Spleen (tissue), 11 donors: ENCODE results near the gene U2AF1L4. TPM values are rescaled to one million over a fixed set of nuclear protein-coding genes. Genes with fewer than 3 reads are reported as not detected.
"Not testable (repeated sequence)": the region's sequence is repeated elsewhere in the genome, so short reads cannot be mapped to it uniquely, and the experiment has no call there.

Experiments
- DNase-seq: peaks from one replicate; pipeline ENCODE4 v3.0.0-alpha.2; 2020
- H3K27ac ChIP-seq, 8 donors: fragments of 200-600 bp; sonication (generic) in 7 of 8; 1 replicate in 4 of 8; 2 replicates in 4 of 8; pipeline versions ENCODE4 v1.5.0 to v1.8.0; 2016 to 2021; ENCODE audit warnings: inconsistent platforms in 4 of 8, mild to moderate bottlenecking in 4 of 8, moderate library complexity in 1 of 8
- H3K27me3 ChIP-seq, 7 donors: fragments of 200-600 bp; sonication (generic) in 6 of 7; replicated peaks in 1 of 7; 1 replicate in 4 of 7; 2 replicates in 3 of 7; pipeline versions ENCODE4 v1.5.0 to v1.8.0; 2016 to 2021; ENCODE audit warnings: inconsistent platforms in 3 of 7, mild to moderate bottlenecking in 1 of 7
- H3K36me3 ChIP-seq, 6 donors: fragments of 200-600 bp; sonication (generic) in 5 of 6; 1 replicate in 4 of 6; 2 replicates in 2 of 6; pipeline versions ENCODE4 v1.5.0 to v1.8.0; 2016 to 2021; ENCODE audit warnings: inconsistent platforms in 2 of 6
- H3K4me1 ChIP-seq, 6 donors: fragments of 200-600 bp; sonication (generic) in 5 of 6; 1 replicate in 3 of 6; 2 replicates in 3 of 6; pipeline versions ENCODE4 v1.5.0 to v1.8.0; 2016 to 2021; ENCODE audit warnings: inconsistent platforms in 3 of 6
- H3K4me3 ChIP-seq, 8 donors: fragments of 200-600 bp; sonication (generic) in 7 of 8; 1 replicate in 4 of 8; 2 replicates in 4 of 8; pipeline versions ENCODE4 v1.5.0 to v1.8.0; 2016 to 2021; ENCODE audit warnings: inconsistent platforms in 4 of 8, mild to moderate bottlenecking in 4 of 8, moderate library complexity in 2 of 8
- H3K9me3 ChIP-seq, 8 donors: fragments of 200-600 bp; sonication (generic) in 7 of 8; 1 replicate in 4 of 8; 2 replicates in 4 of 8; pipeline versions ENCODE4 v1.5.0 to v1.8.0; 2016 to 2021; ENCODE audit warnings: inconsistent platforms in 4 of 8
- POLR2A ChIP-seq, 3 donors: fragments of 450-650 bp; IDR thresholded peaks; one replicate each; pipeline ENCODE4 v1.5.1; 2017; ENCODE audit warnings: antibody characterized with exemption in 3 of 3, mild to moderate bottlenecking in 1 of 3
- POLR2AphosphoS5 ChIP-seq, 3 donors: sonication (generic); formaldehyde crosslinking; IDR thresholded peaks; one replicate each; pipeline ENCODE4 v1.5.1; 2017; ENCODE audit warnings: antibody characterized with exemption in 3 of 3
- WGBS, 5 donors: extraction: QIAGEN DNeasy Blood & Tissue Kit in 3 of 5; methylation state at CpG; one replicate each; pipeline versions ENCODE4 v1.1.5 to v1.1.7; 2013 to 2018; 5-methylcytosine and 5-hydroxymethylcytosine counted together
- intact Hi-C: fragments of 100-400 bp; cut with DNase I; formaldehyde crosslinking; loops from one replicate; pipeline ENCODE4 v1.15.0; 2023; ENCODE audit warnings: low total_unique reads
- polyA plus RNA-seq, 3 donors: library from polyadenylated mRNA; stranded (reverse); fragments of 200-250 nt; gene quantifications; one replicate each; pipeline ENCODE4 v1.2.1, GENCODE V29; 2013
- total RNA-seq, 7 donors: library from RNA; depleted of rRNA in 3 of 7; stranded (reverse); fragments of >200 nt in 3 of 7; fragmentation: NEBNext Ultra II Directional in 4 of 7; extraction: Animal tissue kit (Norgen Biotek cat#: 25700) in 4 of 7; gene quantifications; one replicate each; pipeline versions ENCODE4 v1.1.0 to v1.2.1, GENCODE V29; 2016 to 2021
- TF ChIP-seq, protein P1 (sequence below), 11 experiments: fragments of 200-600 bp in 7 of 11; fragments of 450-650 bp in 4 of 11; sonication (generic) in 4 of 11; IDR thresholded peaks in 8 of 11; conservative IDR thresholded peaks in 3 of 11; 1 replicate in 7 of 11; 2 replicates in 4 of 11; pipeline versions ENCODE4 v1.4.0 to v1.8.0; 2016 to 2021; ENCODE audit warnings: antibody characterized with exemption in 11 of 11, inconsistent platforms in 4 of 11, mild to moderate bottlenecking in 1 of 11
- donor health status: healthy with polysubstance abuse.
- donor health status: DM: no; HTN: no; CAD: no; lungs with moderate emphysema.
- donor health status: DM: no; HTN: no; CAD: no.
- donor health status: Bipolar disorder and iron deficiency.
- donor health status: healthy.
- donor health status: DM: no; HTN: no; CAD: no.
- donor health status: DM: yes; HTN: yes; CAD: no.

U2AF1L4 gene
- total and polyA plus RNA-seq, 10 donors, result 27.2 to 96.5 (median 29.9) TPM

- peaks cover 4 to 28% (median 19%) of the 10 kb centered on the region in 6 donors for H3K4me1 ChIP-seq
- no peaks in the 10 kb centered on the region for H3K27me3 ChIP-seq
- H3K36me3 ChIP-seq, result peaks cover 0 to 18% (median 0%) of the 10 kb centered on the region in 6 donors
- DNase-seq, result no peak
- WGBS, 5 donors, result 59 to 74% (median 65%) methylated on average over 9 of the region's 9 CpGs
- intact Hi-C loops, result no loop called here
- no peak overlapping the region for H3K4me3 ChIP-seq
- no peaks in the 10 kb centered on the region for H3K9me3 ChIP-seq
- TF ChIP-seq POLR2AphosphoS5 (IDR thresholded peaks at IDR 0.05) (no peak), POLR2A (IDR thresholded peaks at IDR 0.05) (no peak)
- TF ChIP-seq, protein P1, sequence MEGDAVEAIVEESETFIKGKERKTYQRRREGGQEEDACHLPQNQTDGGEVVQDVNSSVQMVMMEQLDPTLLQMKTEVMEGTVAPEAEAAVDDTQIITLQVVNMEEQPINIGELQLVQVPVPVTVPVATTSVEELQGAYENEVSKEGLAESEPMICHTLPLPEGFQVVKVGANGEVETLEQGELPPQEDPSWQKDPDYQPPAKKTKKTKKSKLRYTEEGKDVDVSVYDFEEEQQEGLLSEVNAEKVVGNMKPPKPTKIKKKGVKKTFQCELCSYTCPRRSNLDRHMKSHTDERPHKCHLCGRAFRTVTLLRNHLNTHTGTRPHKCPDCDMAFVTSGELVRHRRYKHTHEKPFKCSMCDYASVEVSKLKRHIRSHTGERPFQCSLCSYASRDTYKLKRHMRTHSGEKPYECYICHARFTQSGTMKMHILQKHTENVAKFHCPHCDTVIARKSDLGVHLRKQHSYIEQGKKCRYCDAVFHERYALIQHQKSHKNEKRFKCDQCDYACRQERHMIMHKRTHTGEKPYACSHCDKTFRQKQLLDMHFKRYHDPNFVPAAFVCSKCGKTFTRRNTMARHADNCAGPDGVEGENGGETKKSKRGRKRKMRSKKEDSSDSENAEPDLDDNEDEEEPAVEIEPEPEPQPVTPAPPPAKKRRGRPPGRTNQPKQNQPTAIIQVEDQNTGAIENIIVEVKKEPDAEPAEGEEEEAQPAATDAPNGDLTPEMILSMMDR (IDR thresholded peaks at IDR 0.05 in 8 of 11, conservative IDR thresholded peaks at IDR 0.05 in 3 of 11), result no peak
- no peak overlapping the region for H3K27ac ChIP-seq
Measured at GRCh38 chr19:35773020-35773806, 28.0 kb upstream of the U2AF1L4 start.

DNA sequence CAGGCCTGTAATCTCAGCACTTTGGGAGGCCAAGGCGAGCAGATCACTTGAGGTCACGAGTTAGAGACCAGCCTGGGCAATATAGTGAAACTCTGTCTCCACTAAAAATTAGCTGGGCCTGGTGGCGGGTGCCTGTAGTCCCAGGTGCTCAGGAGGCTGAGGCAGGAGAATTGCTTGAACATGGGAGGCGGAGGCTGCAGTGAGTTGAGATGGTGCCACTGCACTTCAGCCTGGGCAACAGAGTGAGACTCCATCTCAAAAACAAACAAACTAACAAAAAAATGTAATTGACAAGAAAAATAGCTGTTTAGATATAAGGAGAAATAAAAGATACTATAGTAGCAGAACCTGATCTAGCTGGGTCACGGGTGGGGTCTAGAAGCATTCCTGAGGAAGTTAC, 27.1 kb upstream of the U2AF1L4 start:
- 92 to 96% (median 94%) methylated on average over 5 of the region's 5 CpGs for WGBS, 5 donors
- Histone ChIP-seq H3K36me3 (peaks cover 0 to 18% (median 3%) of the 10 kb centered on the region in 6 donors), H3K4me1 (peaks cover 4 to 37% (median 22%) of the 10 kb centered on the region in 6 donors)
- H3K4me3 ChIP-seq, H3K27ac ChIP-seq, H3K9me3 ChIP-seq, intact Hi-C loops, DNase-seq, H3K27me3 ChIP-seq: not testable (repeated sequence)

GRCh38 chr19:35768082-35768421, 22.8 kb upstream of the U2AF1L4 start:
- intact Hi-C loops, result no loop called here
- H3K27ac ChIP-seq, result peak overlapping the region in 3 of 8 donors; percentile 11 to 54 (median 53)
- no peak overlapping the region for H3K4me3 ChIP-seq
- WGBS, 5 donors, result 78 to 89% (median 83%) methylated on average over 10 to 15 of the region's 15 CpGs
- H3K4me1 ChIP-seq, result peaks cover 0 to 19% (median 4%) of the 10 kb centered on the region in 6 donors
- TF ChIP-seq POLR2A (IDR thresholded peaks at IDR 0.05) (no peak), POLR2AphosphoS5 (IDR thresholded peaks at IDR 0.05) (peak in 1 of 3 donors; percentile 9)
- TF ChIP-seq, protein P1 (IDR thresholded peaks at IDR 0.05 in 8 of 11, conservative IDR thresholded peaks at IDR 0.05 in 3 of 11), result no peak
- no peaks in the 10 kb centered on the region for H3K9me3 ChIP-seq
- H3K27me3 ChIP-seq, result no peaks in the 10 kb centered on the region
- no peak for DNase-seq
- H3K36me3 ChIP-seq, result peaks cover 0 to 61% (median 23%) of the 10 kb centered on the region in 6 donors

DNA sequence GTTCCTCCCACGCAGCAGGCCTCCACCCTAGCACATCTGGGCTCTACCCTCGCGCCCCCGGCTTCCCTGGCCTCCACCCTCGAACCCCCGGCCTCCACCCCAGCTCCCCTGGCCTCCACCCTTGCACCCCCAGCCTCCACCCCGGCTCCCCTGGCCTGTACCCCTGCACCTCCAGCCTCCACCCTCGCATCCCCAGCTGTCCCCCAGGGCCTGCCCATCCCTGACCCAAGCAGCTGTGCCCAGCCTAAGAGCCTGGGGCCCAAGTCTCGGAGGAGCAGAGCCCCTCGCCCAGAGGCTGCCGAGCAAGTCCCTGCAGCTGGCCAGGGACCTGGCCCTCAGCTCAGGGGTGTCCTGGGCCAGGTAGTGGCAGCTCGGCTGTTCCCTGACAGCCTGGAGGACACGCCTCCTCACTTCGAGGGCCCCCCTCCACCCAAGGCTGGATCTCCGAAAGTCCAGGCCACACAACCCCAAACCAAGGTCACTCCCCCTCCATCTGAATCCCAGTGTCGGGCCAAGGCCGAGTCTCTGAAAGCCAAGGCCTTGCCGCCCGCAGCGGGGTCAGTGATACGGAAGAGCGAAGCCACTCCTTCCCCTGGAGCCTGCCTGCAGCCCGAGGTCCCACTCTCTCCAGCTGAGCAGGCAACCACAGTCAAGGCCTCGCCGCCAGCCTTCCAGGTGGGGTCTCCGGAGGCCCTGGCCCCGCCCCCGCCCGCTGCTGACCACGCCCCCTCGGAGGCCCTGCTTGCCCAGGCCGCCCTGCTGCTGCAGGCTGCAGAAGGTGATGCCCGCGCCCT, 22.3 kb upstream of the U2AF1L4 start:
- Histone ChIP-seq H3K4me1 (peaks cover 0 to 19% (median 4%) of the 10 kb centered on the region in 6 donors), H3K27me3 (no peaks in the 10 kb centered on the region), H3K9me3 (no peaks in the 10 kb centered on the region), H3K4me3 (no peak overlapping the region), H3K27ac (peak overlapping the region in 5 of 8 donors; percentile 23 to 54 (median 49)), H3K36me3 (peaks cover 0 to 67% (median 23%) of the 10 kb centered on the region in 6 donors)
- no peak for DNase-seq
- TF ChIP-seq, protein P1 (IDR thresholded peaks at IDR 0.05 in 8 of 11, conservative IDR thresholded peaks at IDR 0.05 in 3 of 11), result no peak
- TF ChIP-seq POLR2AphosphoS5 (IDR thresholded peaks at IDR 0.05) (peak in 2 of 3 donors; percentile 60 to 61), POLR2A (IDR thresholded peaks at IDR 0.05) (no peak)
- 68 to 79% (median 69%) methylated on average over 21 to 34 of the region's 34 CpGs for WGBS, 5 donors
- intact Hi-C loops, result no loop called here
